HG02840 (cell line): ENCODE measurements around the gene AMBP.

Source experiments
- ATAC-seq: cut with Tn5 transposase; IDR thresholded peaks from one replicate; pipeline ENCODE4 v1.9.1; 2021; ENCODE audit warnings: mild to moderate bottlenecking, moderate library complexity, moderate number of reproducible peaks; ENCODE audit not compliant: unreplicated experiment, low FRiP score

The AMBP gene

GRCh38 chr9:114078021-114078780, at the start of gene AMBP:
Gene AMBP (minus strand): TSS chr9:114078300. CDS start chr9:114078209, 91 bp downstream.
- no peak for ATAC-seq

GRCh38 chr9:114126247-114127060, 48.4 kb upstream of the AMBP start:
- ATAC-seq, result no peak

- ATAC-seq, result no peak
Measured at GRCh38 chr9:114125476-114126013, 47.4 kb upstream of the AMBP start.

- ATAC-seq, result no peak
Measured at GRCh38 chr9:114124666-114125475, 46.8 kb upstream of the AMBP start.

- no peak for ATAC-seq
Measured at GRCh38 chr9:114124138-114124537, 46.0 kb upstream of the AMBP start.

GRCh38 chr9:114123031-114123977, 45.2 kb upstream of the AMBP start:
- no peak for ATAC-seq

GRCh38 chr9:114122136-114123027, 44.3 kb upstream of the AMBP start:
- ATAC-seq, result no peak

- ATAC-seq, result no peak
Measured at GRCh38 chr9:114121227-114122135, 43.4 kb upstream of the AMBP start.

- ATAC-seq, result no peak
Measured at GRCh38 chr9:114120192-114121014, 42.3 kb upstream of the AMBP start.

- no peak for ATAC-seq
Measured at GRCh38 chr9:114119242-114120191, 41.4 kb upstream of the AMBP start.

GRCh38 chr9:114117996-114118830, 40.1 kb upstream of the AMBP start:
- ATAC-seq, result no peak

GRCh38 chr9:114117614-114117995, 39.5 kb upstream of the AMBP start:
- no peak for ATAC-seq

GRCh38 chr9:114116126-114116747, 38.1 kb upstream of the AMBP start:
- ATAC-seq, result no peak

- ATAC-seq, result no peak
Measured at GRCh38 chr9:114115654-114116125, 37.6 kb upstream of the AMBP start.
